CD4-positive, alpha-beta memory T cell (primary cell): ENCODE measurements around the gene TRPM8. TPM values are rescaled to one million over a fixed set of nuclear protein-coding genes. Genes with fewer than 3 reads are reported as not detected.

ENCODE experiments used
- CTCF ChIA-PET: fragments of 350-600 bp; sonication (Branson Sonifier 250); formaldehyde crosslinking; loops from one replicate; lab custom pipeline; 2021; ENCODE audit warnings: inconsistent platforms; ENCODE audit not compliant: partially characterized antibody; lab: Charles Lee
- POLR2A ChIA-PET: fragments of 350-600 bp; sonication (Branson Sonifier 250); formaldehyde crosslinking; loops from one replicate; lab custom pipeline; 2021; ENCODE audit not compliant: partially characterized antibody; lab: Charles Lee
- DNase-seq, 5 donors: peaks; one replicate each; pipeline versions ENCODE4 v3.0.0 to v3.0.0-alpha.2; 2020 to 2022; ENCODE audit warnings: mixed read lengths in 1 of 5
- H3K27ac ChIP-seq: one replicate; pipeline ENCODE4 v1.7.0; 2013; ENCODE audit warnings: low read depth, low read length
- H3K27me3 ChIP-seq: 2 replicates; pipeline ENCODE4 v1.7.0; 2013; ENCODE audit warnings: mild to moderate bottlenecking, low read length, moderate library complexity; ENCODE audit not compliant: insufficient read depth
- H3K36me3 ChIP-seq: 2 replicates; pipeline ENCODE4 v1.7.0; 2013; ENCODE audit warnings: mild to moderate bottlenecking, low read length, moderate library complexity; ENCODE audit not compliant: insufficient read depth
- H3K4me1 ChIP-seq: 2 replicates; pipeline ENCODE4 v1.7.0; 2013; ENCODE audit warnings: mild to moderate bottlenecking, low read length, moderate library complexity; ENCODE audit not compliant: insufficient read depth
- H3K4me3 ChIP-seq, 2 donors: one replicate each; pipeline ENCODE4 v1.7.0; 2013; ENCODE audit warnings: low read length in 2 of 2, mild to moderate bottlenecking in 1 of 2
- H3K9me3 ChIP-seq, 2 donors: one replicate each; pipeline ENCODE4 v1.7.0; 2013; ENCODE audit warnings: low read length in 2 of 2, control low read depth in 1 of 2; ENCODE audit not compliant: control insufficient read depth in 1 of 2
- H3K27ac Mint-ChIP-seq, 7 donors: one replicate each; pipeline ENCODE4 v1.8.0; 2020 to 2021; ENCODE audit warnings: mixed read lengths in 7 of 7, mild to moderate bottlenecking in 6 of 7, inconsistent platforms in 3 of 7, moderate library complexity in 3 of 7
- H3K27me3 Mint-ChIP-seq, 2 donors: one replicate each; pipeline ENCODE4 v1.8.0; 2020 to 2021; ENCODE audit warnings: mixed read lengths in 2 of 2
- H3K36me3 Mint-ChIP-seq, 2 donors: one replicate each; pipeline ENCODE4 v1.8.0; 2020 to 2021; ENCODE audit warnings: mixed read lengths in 2 of 2, inconsistent platforms in 1 of 2, mild to moderate bottlenecking in 1 of 2
- H3K4me1 Mint-ChIP-seq, 4 donors: one replicate each; pipeline ENCODE4 v1.8.0; 2020 to 2021; ENCODE audit warnings: mixed read lengths in 4 of 4, mild to moderate bottlenecking in 1 of 4
- H3K4me3 Mint-ChIP-seq, 8 donors: one replicate each; pipeline ENCODE4 v1.8.0; 2020 to 2021; ENCODE audit warnings: mixed read lengths in 8 of 8, mild to moderate bottlenecking in 7 of 8, moderate library complexity in 6 of 8, inconsistent platforms in 3 of 8
- H3K9me3 Mint-ChIP-seq, 8 donors: one replicate each; pipeline ENCODE4 v1.8.0; 2020 to 2021; ENCODE audit warnings: mixed read lengths in 8 of 8, mild to moderate bottlenecking in 5 of 8, inconsistent platforms in 3 of 8, moderate library complexity in 1 of 8
- intact Hi-C: fragments of 100-400 bp; cut with micrococcal nuclease; formaldehyde crosslinking; loops from one replicate; pipeline ENCODE4 v1.15.1; 2023
- polyA plus RNA-seq, 2 donors: library from polyadenylated mRNA; unstranded; fragments of 300-500 nt; fragmentation: Illumina TruSeq; gene quantifications; one replicate each; pipeline ENCODE4 v1.2.3, GENCODE V29; 2021
- total RNA-seq, 2 experiments: library from RNA; stranded (reverse); gene quantifications; one replicate each; pipeline ENCODE4 v1.2.3, GENCODE V29; 2021

TRPM8 gene
- total and polyA plus RNA-seq, 4 experiments from 2014 or later = not detected

- peaks cover 0 to 2% (median 0%) of the 10 kb centered on the region in 8 donors for H3K9me3 Mint-ChIP-seq
- H3K27me3 Mint-ChIP-seq = peaks cover 0 to 1% of the 10 kb centered on the region in 2 donors
- no peak overlapping the region for H3K4me3 Mint-ChIP-seq
- intact Hi-C loops = no loop called here
- POLR2A ChIA-PET = no interaction called here
- peaks cover 21 to 27% (median 24%) of the 10 kb centered on the region in 4 donors for H3K4me1 Mint-ChIP-seq
- Histone ChIP-seq H3K4me1 (peaks cover 30% of the 10 kb centered on the region), H3K36me3 (no peaks in the 10 kb centered on the region), H3K27me3 (no peaks in the 10 kb centered on the region), H3K4me3 (no peak overlapping the region), H3K27ac (no peak overlapping the region), H3K9me3 (no peaks in the 10 kb centered on the region)
- DNase-seq = no peak
- no peak overlapping the region for H3K27ac Mint-ChIP-seq
- H3K36me3 Mint-ChIP-seq = no peaks in the 10 kb centered on the region
- CTCF ChIA-PET = interaction anchor here (3.8 to 4.3 kb wide), 2 partner anchors 127 to 528 kb away, joined by 29 to 40 read pairs; no protein-coding TSS in a partner anchor
These were observed 56.6 kb downstream of the TRPM8 start for GRCh38 chr2:233973786-233974185.

GRCh38 chr2:233974530-233975071 is 57.4 kb downstream of the TRPM8 start:
- peaks cover 23 to 32% (median 26%) of the 10 kb centered on the region in 4 donors for H3K4me1 Mint-ChIP-seq
- POLR2A ChIA-PET = no interaction called here
- no peak overlapping the region for H3K4me3 Mint-ChIP-seq
- Histone ChIP-seq H3K4me3 (no peak overlapping the region), H3K36me3 (no peaks in the 10 kb centered on the region), H3K4me1 (peaks cover 24% of the 10 kb centered on the region), H3K27ac (no peak overlapping the region), H3K9me3 (no peaks in the 10 kb centered on the region), H3K27me3 (no peaks in the 10 kb centered on the region)
- CTCF ChIA-PET = interaction anchor here (1.0 to 4.3 kb wide), 7 partner anchors 9 to 571 kb away, joined by 3 to 40 read pairs (median 5); no protein-coding TSS in a partner anchor
- peak overlapping the region in 1 of 7 donors; percentile 41 for H3K27ac Mint-ChIP-seq
- H3K27me3 Mint-ChIP-seq = peaks cover 0 to 1% of the 10 kb centered on the region in 2 donors
- DNase-seq = peak in 1 of 5 donors; percentile 37
- intact Hi-C loops = loop anchor here (5.0 kb wide), 1 partner anchor 58 kb away; no protein-coding TSS in a partner anchor
- H3K36me3 Mint-ChIP-seq = no peaks in the 10 kb centered on the region
- H3K9me3 Mint-ChIP-seq = peaks cover 0 to 2% (median 0%) of the 10 kb centered on the region in 8 donors

GRCh38 chr2:233976087-233976486 is 58.9 kb downstream of the TRPM8 start:
- H3K36me3 Mint-ChIP-seq = no peaks in the 10 kb centered on the region
- H3K4me3 Mint-ChIP-seq = no peak overlapping the region
- no peaks in the 10 kb centered on the region for H3K27me3 Mint-ChIP-seq
- CTCF ChIA-PET = interaction anchor here (0.7 to 4.3 kb wide), 12 partner anchors 14 to 569 kb away, joined by 3 to 40 read pairs (median 4); partner anchors contain the start of gene ARL4C
- H3K4me1 Mint-ChIP-seq = peaks cover 24 to 35% (median 27%) of the 10 kb centered on the region in 4 donors
- H3K9me3 ChIP-seq = no peaks in the 10 kb centered on the region
- no peaks in the 10 kb centered on the region for H3K36me3 ChIP-seq
- no peaks in the 10 kb centered on the region for H3K27me3 ChIP-seq
- no peak for DNase-seq
- H3K27ac ChIP-seq = no peak overlapping the region
- intact Hi-C loops = loop anchor here (1.0 to 5.0 kb wide), 6 partner anchors 56 to 569 kb away; no protein-coding TSS in a partner anchor
- peaks cover 0 to 2% (median 0%) of the 10 kb centered on the region in 8 donors for H3K9me3 Mint-ChIP-seq
- H3K4me3 ChIP-seq = no peak overlapping the region
- POLR2A ChIA-PET = interaction anchor here (0.8 to 1.8 kb wide), 2 partner anchors 57 to 159 kb away, joined by 3 to 6 read pairs; no protein-coding TSS in a partner anchor
- H3K27ac Mint-ChIP-seq = no peak overlapping the region
- peaks cover 24% of the 10 kb centered on the region for H3K4me1 ChIP-seq

- peaks cover 0 to 2% (median 0%) of the 10 kb centered on the region in 8 donors for H3K9me3 Mint-ChIP-seq
- DNase-seq = peak; percentile 40 to 69 (median 66)
- Histone ChIP-seq H3K4me3 (no peak overlapping the region), H3K36me3 (no peaks in the 10 kb centered on the region), H3K27me3 (no peaks in the 10 kb centered on the region), H3K4me1 (peaks cover 24% of the 10 kb centered on the region), H3K27ac (no peak overlapping the region), H3K9me3 (no peaks in the 10 kb centered on the region)
- intact Hi-C loops = loop anchor here (1.0 to 5.0 kb wide), 6 partner anchors 56 to 569 kb away; no protein-coding TSS in a partner anchor
- no peaks in the 10 kb centered on the region for H3K27me3 Mint-ChIP-seq
- ChIA-PET POLR2A (interaction anchor here (1.1 to 1.8 kb wide), 8 partner anchors 14 to 524 kb away, joined by 3 to 8 read pairs (median 3); no protein-coding TSS in a partner anchor), CTCF (interaction anchor here (0.8 to 4.3 kb wide), 13 partner anchors 56 to 569 kb away, joined by 3 to 40 read pairs (median 4); partner anchors contain the start of gene ARL4C)
- peak overlapping the region in 6 of 8 donors; percentile 1 to 66 (median 27) for H3K4me3 Mint-ChIP-seq
- H3K36me3 Mint-ChIP-seq = no peaks in the 10 kb centered on the region
- peak overlapping the region in 6 of 7 donors; percentile 9 to 83 (median 48) for H3K27ac Mint-ChIP-seq
- H3K4me1 Mint-ChIP-seq = peaks cover 25 to 38% (median 27%) of the 10 kb centered on the region in 4 donors
These were observed 59.6 kb downstream of the TRPM8 start for GRCh38 chr2:233976690-233977294.

DNA sequence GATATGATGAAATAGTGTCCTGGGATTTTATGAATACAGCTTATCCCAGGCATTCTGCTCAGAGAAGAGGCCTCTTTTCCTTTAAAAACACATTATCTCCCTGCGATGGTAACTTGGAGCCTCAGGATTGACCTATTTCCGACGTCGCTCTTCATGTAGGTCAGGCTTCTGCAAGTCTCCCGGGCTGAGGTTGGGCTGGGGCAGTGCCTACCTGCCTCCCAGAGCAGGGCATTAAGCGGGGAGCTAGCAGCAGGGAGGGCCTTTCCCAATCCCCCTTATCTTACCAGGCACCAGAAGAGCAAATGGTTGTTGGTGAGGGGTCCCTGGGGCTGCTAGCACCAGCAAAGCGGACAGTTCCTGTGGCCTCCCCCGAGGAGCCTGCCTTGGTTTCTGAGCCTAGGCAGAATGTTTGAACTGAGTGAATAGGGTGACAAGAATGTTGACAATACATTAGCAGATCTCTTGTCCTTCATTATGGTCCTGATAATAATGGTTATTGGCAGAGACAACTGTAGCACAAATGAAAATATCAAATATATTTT is 60.2 kb downstream of the TRPM8 start:
- H3K27ac ChIP-seq = no peak overlapping the region
- no peaks in the 10 kb centered on the region for H3K27me3 Mint-ChIP-seq
- CTCF ChIA-PET = interaction anchor here (0.8 to 2.5 kb wide), 9 partner anchors 56 to 568 kb away, joined by 3 to 13 read pairs (median 4); partner anchors contain the start of gene ARL4C
- H3K4me1 Mint-ChIP-seq = peaks cover 25 to 38% (median 27%) of the 10 kb centered on the region in 4 donors
- H3K4me3 Mint-ChIP-seq = peak overlapping the region in 2 of 8 donors; percentile 48 to 66
- no peaks in the 10 kb centered on the region for H3K36me3 ChIP-seq
- no peak overlapping the region for H3K4me3 ChIP-seq
- H3K4me1 ChIP-seq = peaks cover 24% of the 10 kb centered on the region
- H3K9me3 Mint-ChIP-seq = peaks cover 0 to 2% (median 0%) of the 10 kb centered on the region in 8 donors
- POLR2A ChIA-PET = interaction anchor here (1.1 to 1.8 kb wide), 8 partner anchors 13 to 523 kb away, joined by 3 to 8 read pairs (median 3); no protein-coding TSS in a partner anchor
- H3K27me3 ChIP-seq = no peaks in the 10 kb centered on the region
- H3K27ac Mint-ChIP-seq = peak overlapping the region in 4 of 7 donors; percentile 42 to 81 (median 61)
- no peak for DNase-seq
- H3K36me3 Mint-ChIP-seq = no peaks in the 10 kb centered on the region
- no peaks in the 10 kb centered on the region for H3K9me3 ChIP-seq
- intact Hi-C loops = loop anchor here (5.0 kb wide), 1 partner anchor 55 kb away; no protein-coding TSS in a partner anchor

- H3K9me3 Mint-ChIP-seq = peaks cover 0 to 13% (median 0%) of the 10 kb centered on the region in 8 donors
- no peaks in the 10 kb centered on the region for H3K27me3 Mint-ChIP-seq
- Histone ChIP-seq H3K27me3 (no peaks in the 10 kb centered on the region), H3K4me1 (peaks cover 24% of the 10 kb centered on the region), H3K9me3 (no peaks in the 10 kb centered on the region), H3K27ac (no peak overlapping the region), H3K36me3 (no peaks in the 10 kb centered on the region), H3K4me3 (no peak overlapping the region)
- H3K4me3 Mint-ChIP-seq = no peak overlapping the region
- H3K4me1 Mint-ChIP-seq = peaks cover 25 to 38% (median 27%) of the 10 kb centered on the region in 4 donors
- intact Hi-C loops = loop anchor here (5.0 kb wide), 1 partner anchor 53 kb away; no protein-coding TSS in a partner anchor
- CTCF ChIA-PET = no interaction called here
- no peak for DNase-seq
- no peak overlapping the region for H3K27ac Mint-ChIP-seq
- POLR2A ChIA-PET = interaction anchor here (1.2 kb wide), 1 partner anchor 9 kb away, joined by 3 read pairs; no protein-coding TSS in a partner anchor
- H3K36me3 Mint-ChIP-seq = no peaks in the 10 kb centered on the region
These were observed 62.6 kb downstream of the TRPM8 start for GRCh38 chr2:233979748-233980147.
